Breast epithelium (tissue), 4 donors: ENCODE results near the gene CDH26. TPM values are rescaled to one million over a fixed set of nuclear protein-coding genes. Genes with fewer than 3 reads are reported as not detected.

Experiments used
- DNase-seq, 2 donors: peaks; one replicate each; pipeline ENCODE4 v3.0.0-alpha.2; 2019; ENCODE audit warnings: low spot score in 2 of 2
- H3K27ac ChIP-seq, 2 donors: fragments of 200-600 bp; sonication (generic) in 1 of 2; one replicate each; pipeline ENCODE4 v1.5.1; 2016 to 2019; ENCODE audit warnings: mild to moderate bottlenecking in 1 of 2
- H3K27me3 ChIP-seq, 2 donors: fragments of 200-600 bp; sonication (generic) in 1 of 2; one replicate each; pipeline versions ENCODE4 v1.5.1 to v1.6.0; 2017 to 2019; ENCODE audit warnings: control low read depth in 1 of 2, mild to moderate bottlenecking in 1 of 2
- H3K36me3 ChIP-seq: fragments of 200-600 bp; one replicate; pipeline ENCODE4 v1.5.1; 2019
- H3K4me1 ChIP-seq, 2 donors: fragments of 200-600 bp; sonication (generic); one replicate each; pipeline ENCODE4 v1.5.1; 2016 to 2019; ENCODE audit warnings: control low read depth in 1 of 2
- H3K4me3 ChIP-seq, 3 donors: fragments of 200-600 bp; sonication (generic); 1 replicate in 2 of 3; 2 replicates in 1 of 3; pipeline ENCODE4 v1.5.1; 2016 to 2019; ENCODE audit warnings: mild to moderate bottlenecking in 3 of 3, moderate library complexity in 2 of 3
- H3K9me3 ChIP-seq, 2 donors: fragments of 200-600 bp; sonication (generic) in 1 of 2; one replicate each; pipeline ENCODE4 v1.5.1; 2016 to 2019; ENCODE audit warnings: control low read depth in 1 of 2
- POLR2A ChIP-seq: fragments of 450-650 bp; IDR thresholded peaks from one replicate; pipeline ENCODE4 v1.6.1; 2016; ENCODE audit warnings: antibody characterized with exemption, mild to moderate bottlenecking, moderate library complexity
- POLR2AphosphoS5 ChIP-seq, 3 donors: sonication (generic); formaldehyde crosslinking; IDR thresholded peaks; one replicate each; pipeline ENCODE4 v1.6.1; 2017; ENCODE audit warnings: antibody characterized with exemption in 3 of 3
- intact Hi-C: fragments of 100-400 bp; cut with DNase I; formaldehyde crosslinking; loops from one replicate; pipeline ENCODE4 v1.15.1; 2023; ENCODE audit warnings: low total_unique reads
- total RNA-seq, 3 donors: library from RNA; depleted of rRNA; stranded (reverse); fragments of >200 nt; gene quantifications; one replicate each; pipeline ENCODE4 v1.1.0, GENCODE V29; 2016
- TF ChIP-seq, protein P1 (sequence below), 3 donors: fragments of 450-650 bp; IDR thresholded peaks; one replicate each; pipeline ENCODE4 v1.5.1; 2016 to 2017; ENCODE audit warnings: antibody characterized with exemption in 3 of 3, mild to moderate bottlenecking in 3 of 3, moderate library complexity in 3 of 3

Gene CDH26
- total RNA-seq, 3 donors from 2014 or later = 1.6 to 3.1 (median 2.1) TPM

DNA sequence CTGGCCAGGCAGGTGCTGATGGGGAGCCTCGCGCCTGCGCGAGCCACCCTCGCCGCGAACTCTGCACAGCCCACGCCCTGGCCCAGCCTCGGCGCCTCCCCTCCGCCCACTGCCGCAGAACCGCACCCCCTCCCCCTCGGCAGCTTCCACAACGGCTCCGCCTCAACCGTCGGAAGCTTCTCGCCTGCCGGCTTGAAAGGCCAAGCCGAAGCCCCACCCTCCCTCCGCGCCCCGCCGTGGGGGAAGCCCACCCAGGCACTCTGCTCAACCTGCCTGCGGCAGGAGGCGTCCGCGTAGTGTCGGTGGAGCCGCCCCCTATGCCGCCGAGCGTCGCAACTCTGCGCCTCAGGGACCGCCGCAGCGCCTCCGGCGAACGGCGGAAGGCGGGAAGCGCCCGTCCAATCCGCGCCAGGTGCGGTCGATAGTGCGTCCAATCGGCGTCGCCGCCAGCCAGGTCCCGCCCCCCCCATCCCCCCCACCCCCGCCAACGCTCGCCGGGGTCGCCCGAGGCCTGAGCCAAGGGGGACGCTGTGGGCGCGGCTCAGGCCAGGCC is 24.9 kb upstream of the CDH26 start, which contains the start of gene SYCP2:
SYCP2 (minus strand) TSS at position 342 of the 553 bp plus-strand sequence. CDS start 11,224 bp downstream, outside the sequence.
- Histone ChIP-seq H3K4me1 (peaks cover 0 to 4% of the 10 kb centered on the region in 2 donors), H3K4me3 (peak within 1 kb of the TSS; percentile 55 to 87 (median 85)), H3K36me3 (no peaks in the 10 kb centered on the region), H3K27me3 (no peaks in the 10 kb centered on the region), H3K27ac (peak within 1 kb of the TSS; percentile 89 to 93), H3K9me3 (no peaks in the 10 kb centered on the region)
- DNase-seq = peak; percentile 36 to 63
- TF ChIP-seq POLR2AphosphoS5 (IDR thresholded peaks at IDR 0.05) (peak in 1 of 3 donors; percentile 22), POLR2A (no peak)
- TF ChIP-seq, protein P1, sequence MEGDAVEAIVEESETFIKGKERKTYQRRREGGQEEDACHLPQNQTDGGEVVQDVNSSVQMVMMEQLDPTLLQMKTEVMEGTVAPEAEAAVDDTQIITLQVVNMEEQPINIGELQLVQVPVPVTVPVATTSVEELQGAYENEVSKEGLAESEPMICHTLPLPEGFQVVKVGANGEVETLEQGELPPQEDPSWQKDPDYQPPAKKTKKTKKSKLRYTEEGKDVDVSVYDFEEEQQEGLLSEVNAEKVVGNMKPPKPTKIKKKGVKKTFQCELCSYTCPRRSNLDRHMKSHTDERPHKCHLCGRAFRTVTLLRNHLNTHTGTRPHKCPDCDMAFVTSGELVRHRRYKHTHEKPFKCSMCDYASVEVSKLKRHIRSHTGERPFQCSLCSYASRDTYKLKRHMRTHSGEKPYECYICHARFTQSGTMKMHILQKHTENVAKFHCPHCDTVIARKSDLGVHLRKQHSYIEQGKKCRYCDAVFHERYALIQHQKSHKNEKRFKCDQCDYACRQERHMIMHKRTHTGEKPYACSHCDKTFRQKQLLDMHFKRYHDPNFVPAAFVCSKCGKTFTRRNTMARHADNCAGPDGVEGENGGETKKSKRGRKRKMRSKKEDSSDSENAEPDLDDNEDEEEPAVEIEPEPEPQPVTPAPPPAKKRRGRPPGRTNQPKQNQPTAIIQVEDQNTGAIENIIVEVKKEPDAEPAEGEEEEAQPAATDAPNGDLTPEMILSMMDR (IDR thresholded peaks at IDR 0.05) = no peak
- intact Hi-C loops = no loop called here

DNA sequence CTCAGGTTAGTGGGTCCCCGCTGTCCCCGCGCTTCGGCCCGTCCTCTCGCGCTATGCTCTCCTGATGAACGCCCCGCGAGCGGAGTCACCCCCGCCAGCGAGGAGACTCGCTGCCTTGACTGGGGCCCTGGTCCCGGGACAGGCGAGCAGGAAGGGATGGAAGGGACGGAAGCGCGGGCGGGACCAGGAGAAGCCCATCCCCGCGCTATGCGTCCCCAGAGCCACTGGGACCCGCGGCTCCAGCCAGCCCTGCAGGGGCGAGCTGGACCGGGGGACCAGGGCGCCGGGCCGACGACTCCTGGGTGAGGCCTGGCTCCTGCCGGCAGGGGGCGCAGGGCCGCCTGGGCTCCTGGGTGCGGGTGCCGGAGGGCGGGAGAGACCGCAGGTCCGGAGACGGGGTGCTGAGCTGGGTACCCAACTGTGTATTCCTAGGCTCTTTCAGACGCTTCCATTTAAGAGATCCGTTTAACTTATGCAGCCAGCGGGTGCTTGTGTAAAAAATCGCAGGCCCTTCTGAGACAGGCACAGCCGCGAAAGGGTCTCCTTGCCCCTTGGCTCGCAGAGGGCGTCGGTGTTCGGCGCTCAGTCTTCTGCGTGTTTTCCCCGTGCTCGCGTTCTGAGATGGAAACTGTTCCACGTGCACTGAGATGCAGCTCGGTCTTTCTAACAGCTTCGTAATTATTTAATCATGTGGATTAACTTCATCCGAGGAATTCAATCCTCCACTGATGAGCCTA is 24.2 kb upstream of the CDH26 start:
- DNase-seq = peak; percentile 71 to 84
- H3K27me3 ChIP-seq = no peaks in the 10 kb centered on the region
- TF ChIP-seq, protein P1 (IDR thresholded peaks at IDR 0.05) = peak; percentile 82 to 95 (median 95)
- TF ChIP-seq POLR2A (no peak), POLR2AphosphoS5 (IDR thresholded peaks at IDR 0.05) (peak; percentile 0 to 24 (median 11))
- no peaks in the 10 kb centered on the region for H3K9me3 ChIP-seq
- H3K4me1 ChIP-seq = peaks cover 0 to 11% of the 10 kb centered on the region in 2 donors
- H3K4me3 ChIP-seq = peak overlapping the region; percentile 55 to 87 (median 85)
- intact Hi-C loops = no loop called here
- no peaks in the 10 kb centered on the region for H3K36me3 ChIP-seq
- peak overlapping the region; percentile 89 to 93 for H3K27ac ChIP-seq

DNA sequence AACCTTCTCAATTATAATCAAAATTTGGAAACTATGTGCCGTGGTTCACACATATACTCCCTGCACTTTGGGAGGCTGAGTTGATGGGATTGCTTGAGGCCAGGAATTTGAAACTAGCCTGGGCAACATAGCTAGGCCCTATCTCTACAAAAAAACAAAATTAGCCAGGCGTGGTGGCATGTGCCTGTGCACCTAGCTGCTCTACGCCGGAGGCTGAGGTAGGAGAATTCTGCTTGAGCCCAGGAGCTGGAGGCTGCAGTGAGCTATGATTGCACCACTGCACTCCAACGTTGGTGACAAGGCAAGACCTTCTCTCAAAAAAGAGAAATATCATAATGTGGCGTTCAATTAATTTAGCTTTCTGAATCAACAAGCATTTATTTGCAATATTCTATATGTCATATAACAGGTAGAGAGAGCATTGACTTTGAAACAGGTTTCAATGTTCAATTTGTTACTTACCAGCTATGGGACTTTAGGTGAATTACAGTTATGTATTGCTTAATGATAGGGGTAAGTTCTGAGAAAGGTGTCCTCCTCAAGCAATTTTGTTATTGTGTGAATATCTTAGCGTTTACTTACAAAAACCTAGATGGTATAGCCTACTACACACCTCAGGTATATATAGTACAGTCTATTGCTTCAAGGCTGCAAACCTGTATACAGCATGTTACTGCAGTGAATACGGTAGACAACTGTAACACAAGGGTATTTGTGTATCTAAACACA is 22.6 kb upstream of the CDH26 start:
- no peaks in the 10 kb centered on the region for H3K36me3 ChIP-seq

DNA sequence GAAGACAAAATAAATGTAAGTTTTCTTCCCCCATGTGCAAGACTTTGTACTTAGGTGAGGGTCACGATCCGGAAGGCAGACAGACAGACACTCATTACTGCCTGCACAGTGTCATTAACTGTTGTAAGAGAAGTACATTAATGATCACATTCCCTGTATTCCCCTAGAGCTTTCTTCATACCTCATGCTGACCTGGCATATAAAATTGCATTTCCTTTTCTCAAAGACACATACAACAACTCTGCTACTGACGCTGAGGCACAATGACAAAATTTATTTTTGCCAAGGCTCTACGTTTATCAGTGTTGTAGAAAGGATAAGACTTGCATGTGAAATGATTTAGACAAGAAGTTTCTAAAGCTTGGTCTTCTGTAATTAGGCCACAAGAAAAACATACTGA is 21.8 kb upstream of the CDH26 start:
- H3K27me3 ChIP-seq = no peaks in the 10 kb centered on the region
- H3K4me1 ChIP-seq = peaks cover under 1 to 14% of the 10 kb centered on the region in 2 donors
- TF ChIP-seq POLR2A (no peak), POLR2AphosphoS5 (IDR thresholded peaks at IDR 0.05) (no peak)
- TF ChIP-seq, protein P1 (IDR thresholded peaks at IDR 0.05) = no peak
- H3K36me3 ChIP-seq = no peaks in the 10 kb centered on the region
- peak overlapping the region in 1 of 2 donors; percentile 3 for H3K27ac ChIP-seq
- H3K4me3 ChIP-seq = no peak overlapping the region
- intact Hi-C loops = no loop called here
- H3K9me3 ChIP-seq = no peaks in the 10 kb centered on the region
- DNase-seq = no peak

More for the DNA sequence above, 22.6 kb upstream of the CDH26 start:
- Histone ChIP-seq H3K27ac (peak overlapping the region in 1 of 2 donors; percentile 3), H3K4me1 (peaks cover 0 to 14% of the 10 kb centered on the region in 2 donors), H3K4me3 (no peak overlapping the region), H3K9me3 (no peaks in the 10 kb centered on the region), H3K27me3 (no peaks in the 10 kb centered on the region)
- no peak for DNase-seq
- intact Hi-C loops = no loop called here
- TF ChIP-seq POLR2A = no peak
- no peak for TF ChIP-seq POLR2AphosphoS5 (IDR thresholded peaks at IDR 0.05)
- TF ChIP-seq, protein P1 (IDR thresholded peaks at IDR 0.05) = no peak
